Middle frontal gyrus (tissue), 1 donor: Measurements from ENCODE around the gene FRMD4B.
"Not testable (repeated sequence)": the region's sequence is repeated elsewhere in the genome, so short reads cannot be mapped to it uniquely, and the experiment has no call there.

Source experiments
- DNase-seq: peaks from one replicate; pipeline ENCODE4 v3.0.0-alpha.2; 2015; ENCODE audit warnings: low spot score; ENCODE audit errors: extremely low spot score

The FRMD4B gene

GRCh38 chr3:69322512-69322911 lies 63.4 kb downstream of the FRMD4B start:
- DNase-seq = not testable (repeated sequence)

DNA sequence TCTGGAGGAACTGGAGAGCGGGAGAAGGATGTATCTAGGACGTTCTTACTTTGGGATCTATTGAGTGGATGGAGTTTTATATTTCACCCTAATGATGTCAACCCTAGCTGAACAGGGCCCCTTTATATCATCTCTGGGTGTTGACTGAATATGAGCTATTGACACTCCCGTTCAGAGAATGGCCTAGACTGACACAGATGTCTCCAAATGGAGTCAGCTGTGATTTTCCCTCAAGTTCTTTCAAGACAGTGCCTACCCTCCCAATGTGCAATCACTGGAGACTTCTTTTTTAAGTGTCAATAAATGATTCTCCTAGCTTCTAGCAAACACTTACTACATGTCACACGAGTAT lies 63.8 kb downstream of the FRMD4B start:
- peak; percentile 42 for DNase-seq

GRCh38 chr3:69321301-69322157 lies 64.4 kb downstream of the FRMD4B start:
- DNase-seq = no peak

DNA sequence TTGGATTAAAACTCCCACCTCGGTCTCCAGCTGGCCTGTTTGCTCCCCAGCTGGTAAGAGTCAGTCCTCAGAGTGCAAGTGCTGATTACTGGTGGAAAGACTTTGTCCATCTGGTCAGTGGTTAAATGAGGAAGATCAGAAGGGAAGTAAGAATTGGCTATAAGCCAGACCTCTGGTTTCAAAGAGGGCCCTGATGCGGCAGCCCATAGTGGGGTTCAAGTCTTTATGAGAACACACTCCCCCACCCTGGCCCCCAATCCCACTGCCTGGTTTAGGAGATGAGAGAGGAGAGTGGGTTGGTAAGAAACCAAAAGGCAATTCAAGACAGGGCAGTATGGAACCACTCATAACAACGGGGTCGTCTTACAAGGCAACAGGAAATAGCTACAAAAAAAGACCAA lies 65.0 kb downstream of the FRMD4B start:
- no peak for DNase-seq

GRCh38 chr3:69319652-69320051 lies 66.2 kb downstream of the FRMD4B start:
- no peak for DNase-seq

- no peak for DNase-seq
These were observed 67.5 kb downstream of the FRMD4B start for GRCh38 chr3:69318410-69318809.

DNA sequence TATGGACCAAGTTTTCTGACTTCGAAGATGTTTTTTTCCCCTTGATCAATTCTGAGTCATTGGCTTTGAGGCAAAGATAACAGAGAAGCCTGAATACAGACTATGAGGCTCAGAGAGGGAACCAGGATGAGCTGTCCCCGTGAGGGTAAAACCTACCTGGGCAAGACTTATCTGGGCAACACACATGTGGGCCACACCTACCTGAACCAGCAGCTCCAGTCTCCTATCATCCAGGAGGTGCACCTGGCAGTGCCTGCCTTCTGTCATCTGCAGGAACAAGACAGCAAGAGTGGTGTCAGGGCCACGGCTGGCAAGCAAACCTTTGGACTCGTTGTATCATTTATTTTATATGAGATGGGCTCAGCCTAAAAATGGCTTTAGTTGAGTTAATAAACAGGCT lies 72.6 kb downstream of the FRMD4B start:
- DNase-seq = no peak

DNA sequence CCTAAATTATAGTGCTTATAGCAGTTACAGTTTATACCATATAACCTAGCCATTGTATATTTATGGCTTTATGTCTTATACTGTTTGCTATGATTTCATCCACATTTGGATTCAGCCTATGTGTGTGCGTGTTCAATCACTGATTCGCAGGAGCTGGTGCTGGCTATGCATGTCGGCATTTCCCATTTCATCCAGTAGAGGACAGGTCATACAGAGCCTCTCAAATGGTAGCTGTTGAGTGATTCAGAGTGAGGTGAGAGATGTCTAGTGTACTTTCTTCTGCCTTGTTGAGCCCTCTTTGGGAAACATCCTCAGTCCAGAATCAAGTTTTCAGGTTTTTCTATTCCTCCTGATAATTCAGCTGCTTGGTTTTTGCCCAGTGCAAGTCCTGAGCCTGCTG lies 76.1 kb downstream of the FRMD4B start:
- no peak for DNase-seq

DNA sequence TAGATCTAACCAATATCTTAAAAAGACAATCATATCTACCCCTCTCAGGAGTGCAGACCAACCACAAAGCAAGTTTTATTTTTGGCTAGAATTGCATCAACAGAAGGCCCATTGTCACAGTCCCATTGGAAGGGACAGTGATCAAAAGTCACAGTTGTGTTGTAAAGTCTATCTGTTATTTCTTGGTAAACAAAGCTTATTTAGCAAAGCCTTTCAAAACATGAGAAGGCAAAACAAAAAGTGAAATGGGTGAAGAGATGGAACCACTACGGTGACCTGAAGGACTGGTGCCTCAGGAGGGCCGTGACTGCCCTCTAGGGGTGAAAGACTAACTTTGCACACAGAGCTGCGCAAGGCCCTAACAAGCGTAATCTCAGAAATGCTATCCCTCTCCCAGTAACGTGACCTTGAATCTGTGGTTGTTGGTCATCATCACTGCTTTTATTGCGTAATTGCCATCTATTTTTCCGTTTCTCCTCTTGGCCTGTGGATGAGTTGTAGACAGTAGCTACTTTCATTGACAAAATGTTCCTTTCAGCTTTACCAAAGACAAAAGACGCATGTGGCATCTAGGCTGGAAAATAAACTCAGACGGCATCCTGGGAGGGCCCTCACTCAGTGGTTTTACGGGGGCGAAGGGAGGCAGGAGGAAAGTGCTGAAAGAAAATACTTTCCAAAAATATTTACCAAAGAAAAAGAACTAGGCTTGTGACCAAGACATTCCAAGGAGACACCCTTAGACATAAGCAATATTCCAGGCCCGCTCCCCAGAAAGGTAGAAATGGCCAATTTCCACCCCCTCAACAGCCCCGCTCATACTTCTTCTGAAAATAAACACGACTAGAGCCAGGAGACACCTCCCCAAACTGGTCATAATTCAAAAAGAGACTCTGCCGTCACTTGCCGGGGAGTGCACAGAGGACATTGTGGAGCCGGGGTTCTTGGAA lies 79.4 kb downstream of the FRMD4B start:
- DNase-seq = peak; percentile 85

GRCh38 chr3:69305011-69305410 lies 80.9 kb downstream of the FRMD4B start:
- no peak for DNase-seq

- DNase-seq = no peak
These were observed 81.5 kb downstream of the FRMD4B start for GRCh38 chr3:69304396-69304795.

DNA sequence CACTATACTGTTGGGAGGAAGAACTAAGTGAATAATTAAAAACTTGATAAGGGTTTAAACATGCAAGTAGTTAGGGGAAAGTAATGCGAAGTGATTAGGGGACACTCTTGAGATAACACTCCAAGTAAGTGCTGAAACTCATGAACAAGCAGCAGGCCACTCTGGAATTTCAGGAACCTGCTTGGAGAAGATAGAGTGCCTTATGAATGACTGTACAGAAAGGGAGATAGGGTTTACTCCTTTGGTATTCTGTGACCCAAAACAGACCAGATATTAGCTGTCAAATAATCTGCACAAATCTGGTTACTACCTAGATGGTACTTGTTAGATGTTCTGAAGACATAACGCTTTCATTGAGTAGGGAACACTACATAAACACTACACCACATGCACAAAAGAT lies 85.6 kb downstream of the FRMD4B start:
- no peak for DNase-seq

GRCh38 chr3:69299344-69299743 lies 86.5 kb downstream of the FRMD4B start:
- no peak for DNase-seq

GRCh38 chr3:69297501-69297900 lies 88.4 kb downstream of the FRMD4B start:
- DNase-seq = no peak

DNA sequence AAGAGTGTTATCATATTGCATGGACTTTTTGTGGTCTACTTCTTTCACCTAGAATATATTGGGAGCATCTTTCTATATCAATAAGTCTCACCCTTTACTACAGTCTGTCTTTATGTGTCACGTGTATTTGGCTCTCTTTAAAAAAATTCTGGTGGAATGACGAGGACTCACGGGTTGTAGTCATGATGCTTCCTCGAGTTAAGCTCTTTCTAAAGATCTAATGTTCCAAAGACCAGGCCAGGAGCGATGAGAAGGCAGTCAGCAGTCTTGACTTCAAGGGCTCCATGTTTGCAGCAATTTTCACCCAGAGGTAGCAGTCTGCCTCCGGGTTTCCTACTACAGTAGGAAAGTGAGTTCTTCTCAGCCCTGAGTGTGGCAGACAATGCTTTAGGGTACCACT lies 88.9 kb downstream of the FRMD4B start:
- no peak for DNase-seq

DNA sequence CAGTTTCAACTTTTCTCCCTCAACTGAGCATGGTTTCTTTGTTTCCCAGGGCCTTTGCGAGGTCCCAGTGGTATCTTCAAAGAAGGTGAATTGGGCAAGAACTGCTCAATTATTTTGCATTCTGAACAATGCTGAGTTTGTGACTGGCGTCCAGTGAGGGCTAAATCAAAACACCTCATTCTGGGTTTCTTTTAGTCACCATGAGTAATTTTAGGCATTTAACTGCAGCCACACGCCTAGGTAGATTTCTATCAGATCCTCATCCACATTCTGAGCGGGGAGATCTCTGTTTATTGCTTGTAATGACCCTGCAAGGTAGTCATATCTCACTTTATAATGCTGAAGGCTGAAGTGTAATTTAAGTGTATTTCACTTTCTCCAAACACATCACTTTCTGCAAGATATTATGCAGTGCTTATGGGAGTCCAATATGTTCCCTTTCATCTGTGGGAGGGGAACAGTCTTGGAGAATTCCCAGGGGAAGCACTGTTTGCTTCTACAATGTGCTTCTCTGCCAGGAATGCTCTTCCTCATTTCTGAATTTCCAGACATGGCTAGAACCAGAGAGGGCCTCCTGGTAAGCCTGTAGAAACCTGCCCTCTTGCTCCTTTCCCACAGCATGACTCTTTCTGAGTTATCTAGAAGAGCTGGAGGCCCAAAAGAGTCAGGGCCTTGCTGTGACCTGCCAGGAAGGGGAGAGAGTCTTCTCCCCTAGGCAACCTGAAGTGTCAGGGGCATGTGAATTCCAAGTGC lies 91.7 kb downstream of the FRMD4B start:
- no peak for DNase-seq

DNA sequence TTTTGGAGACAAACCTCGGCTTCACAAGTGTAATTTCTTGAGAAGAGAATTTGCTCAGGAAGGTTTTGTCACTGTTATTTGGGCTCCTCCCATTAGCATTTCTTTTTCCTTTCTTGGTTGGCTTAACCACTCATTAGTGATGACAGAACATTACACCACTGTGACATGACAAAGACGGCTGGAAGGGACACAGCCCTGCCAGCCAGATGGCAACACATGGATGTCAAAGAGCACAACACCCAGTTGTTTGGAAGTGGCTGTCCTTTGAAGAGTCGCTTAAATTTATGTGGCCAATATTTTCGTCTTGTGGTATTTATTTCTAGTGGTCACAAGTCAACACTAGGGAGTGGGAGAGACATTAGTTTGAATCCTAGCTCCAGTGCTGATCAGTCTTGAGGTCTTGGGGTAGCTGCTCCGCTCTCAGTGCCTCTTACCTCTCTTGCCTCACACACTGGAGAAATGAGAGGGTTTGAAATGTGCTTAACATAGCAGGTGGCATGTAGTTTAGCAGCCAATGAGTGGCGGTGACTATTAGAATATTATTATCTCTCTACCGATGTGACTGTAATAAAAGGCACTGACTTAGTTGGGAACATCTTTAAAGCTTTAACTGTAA lies 92.8 kb downstream of the FRMD4B start:
- DNase-seq = no peak

DNA sequence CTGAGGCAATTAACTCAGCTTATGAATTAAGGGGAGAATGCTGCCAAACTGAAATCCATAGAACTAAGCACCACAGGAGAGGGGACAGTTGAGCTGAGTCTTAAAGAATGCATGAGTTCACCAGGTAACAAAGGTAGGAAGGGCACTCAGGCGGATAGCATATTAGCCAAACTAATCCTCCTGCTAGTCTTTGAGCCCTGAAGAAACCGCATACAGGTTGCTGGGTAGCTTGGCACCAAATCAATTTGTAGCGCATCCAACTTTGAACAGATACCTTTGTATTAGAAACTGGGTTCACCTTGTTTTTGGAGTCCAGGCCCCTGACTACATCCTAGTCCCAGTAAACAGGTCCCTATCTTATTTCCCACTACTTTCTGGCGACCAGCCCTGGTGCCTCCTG lies 93.7 kb downstream of the FRMD4B start:
- no peak for DNase-seq

GRCh38 chr3:69290430-69290829 lies 95.5 kb downstream of the FRMD4B start:
- no peak for DNase-seq

DNA sequence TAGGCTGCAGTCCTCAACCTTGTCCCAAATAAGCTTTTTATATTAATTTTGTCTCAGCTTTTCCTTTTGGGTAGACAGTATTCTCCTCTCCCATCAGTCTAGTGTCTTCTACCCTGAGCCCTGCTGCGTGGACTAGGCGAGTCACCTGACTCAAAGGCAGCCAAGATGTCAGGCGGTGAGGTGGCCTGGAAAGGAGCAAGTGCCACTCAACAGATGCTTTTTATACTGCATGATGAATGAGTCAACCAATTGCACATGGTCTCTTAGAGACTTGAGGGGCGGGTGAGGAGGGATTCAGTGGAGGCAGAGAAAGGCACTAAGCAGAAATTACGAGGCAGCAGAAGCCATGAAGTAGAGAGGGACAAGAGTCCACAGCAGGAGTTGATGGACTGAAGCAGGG lies 95.9 kb downstream of the FRMD4B start:
- no peak for DNase-seq

- no peak for DNase-seq
These were observed 97.6 kb downstream of the FRMD4B start for GRCh38 chr3:69288161-69288895.
